CMK (cell line): ENCODE data around the gene FBXO47.
A peak's percentile ranks its signal among the peaks of the same experiment; 100 is the strongest.
"Not testable (repeated sequence)": the region's sequence is repeated elsewhere in the genome, so short reads cannot be mapped to it uniquely, and the experiment has no call there.

ENCODE experiments used
- DNase-seq: peaks from one replicate; pipeline ENCODE4 v3.0.0-alpha.2; 2010; ENCODE audit warnings: low read depth

Gene FBXO47

DNA sequence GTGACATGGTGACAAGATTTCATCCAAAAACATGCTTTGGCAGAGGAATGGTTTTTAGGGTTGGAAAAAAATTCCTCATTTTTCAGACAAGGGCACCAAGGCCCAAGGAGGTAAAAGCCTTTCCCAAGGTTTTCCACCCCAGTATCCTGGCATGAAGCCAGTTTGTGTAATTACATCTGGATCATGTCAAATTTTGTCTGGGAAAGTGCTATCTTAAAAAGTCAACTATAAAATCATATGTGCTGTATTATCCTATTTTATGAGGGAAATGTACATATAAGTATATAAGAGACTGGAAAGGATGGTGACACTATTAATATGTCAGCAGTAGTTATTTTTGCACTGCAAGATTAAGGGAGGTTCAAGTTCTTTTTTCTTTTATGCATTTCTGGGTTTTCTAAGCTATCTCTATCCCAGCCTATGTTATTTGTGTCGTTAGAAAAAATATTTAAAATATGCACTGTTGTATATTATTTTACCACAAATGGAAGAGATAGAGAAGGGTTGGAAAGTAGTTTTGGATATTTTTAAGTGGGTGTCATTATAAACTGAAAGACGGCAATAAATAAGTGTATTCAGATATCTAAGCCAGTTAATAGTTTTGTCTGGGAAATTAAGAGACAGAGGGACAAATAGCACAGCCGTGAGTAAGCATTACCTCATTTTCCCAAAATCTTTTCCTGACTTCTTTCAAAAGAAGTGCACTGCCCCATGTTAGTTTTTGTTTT lies 13.5 kb upstream of the FBXO47 start:
- no peak for DNase-seq

- DNase-seq = no peak
Measured at GRCh38 chr17:38978180-38978579, 11.0 kb upstream of the FBXO47 start.

GRCh38 chr17:38976187-38976551 lies 9.0 kb upstream of the FBXO47 start:
- not testable (repeated sequence) for DNase-seq

DNA sequence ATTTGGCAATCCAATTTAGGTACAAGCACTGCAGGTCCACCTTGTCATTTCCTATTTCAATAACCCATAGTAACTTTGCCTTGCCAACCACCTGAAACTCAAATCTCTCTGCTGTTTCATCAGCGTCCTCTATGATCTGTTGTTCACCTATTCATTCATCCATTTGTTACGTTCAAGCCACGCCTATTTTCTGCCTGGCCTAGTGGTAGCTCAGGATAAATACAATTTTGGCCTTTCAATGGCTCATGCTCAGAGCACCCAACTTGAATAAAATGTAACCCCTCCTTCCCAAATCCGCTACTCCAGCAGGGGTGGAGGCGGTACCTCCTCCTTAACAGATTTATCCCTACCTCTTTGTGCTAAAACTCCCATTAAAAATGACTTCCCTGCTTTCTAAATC lies 3.6 kb upstream of the FBXO47 start:
- no peak for DNase-seq

GRCh38 chr17:38970128-38970527 lies 2.9 kb upstream of the FBXO47 start:
- DNase-seq = no peak

- DNase-seq = no peak
Measured at GRCh38 chr17:38969281-38969680, 2.1 kb upstream of the FBXO47 start.

- no peak for DNase-seq
Measured at GRCh38 chr17:38961413-38961812, 5.8 kb downstream of the FBXO47 start.

- no peak for DNase-seq
Measured at GRCh38 chr17:38960402-38960801, 6.8 kb downstream of the FBXO47 start.

GRCh38 chr17:38959508-38959907 lies 7.7 kb downstream of the FBXO47 start:
- DNase-seq = no peak

DNA sequence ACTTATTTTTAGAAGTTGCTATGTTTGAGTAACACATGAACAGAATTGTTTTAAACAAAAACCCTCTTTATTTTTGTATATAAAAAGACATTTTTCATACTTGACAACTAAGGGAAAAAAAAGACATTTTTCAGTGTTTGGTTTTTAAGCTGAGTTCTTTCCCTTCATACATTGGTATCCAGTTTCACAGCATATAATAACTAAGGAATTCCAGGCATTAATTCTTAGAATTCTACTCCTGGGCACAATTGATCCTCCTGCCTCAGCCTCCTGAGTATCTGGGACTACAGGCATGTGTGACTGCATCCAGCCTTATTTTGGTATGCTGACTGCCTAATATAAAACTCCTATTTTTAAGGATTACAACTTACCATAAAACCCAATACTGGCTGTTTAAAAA lies 8.4 kb downstream of the FBXO47 start:
- DNase-seq = no peak

- DNase-seq = no peak
Measured at GRCh38 chr17:38958326-38958725, 8.9 kb downstream of the FBXO47 start.

DNA sequence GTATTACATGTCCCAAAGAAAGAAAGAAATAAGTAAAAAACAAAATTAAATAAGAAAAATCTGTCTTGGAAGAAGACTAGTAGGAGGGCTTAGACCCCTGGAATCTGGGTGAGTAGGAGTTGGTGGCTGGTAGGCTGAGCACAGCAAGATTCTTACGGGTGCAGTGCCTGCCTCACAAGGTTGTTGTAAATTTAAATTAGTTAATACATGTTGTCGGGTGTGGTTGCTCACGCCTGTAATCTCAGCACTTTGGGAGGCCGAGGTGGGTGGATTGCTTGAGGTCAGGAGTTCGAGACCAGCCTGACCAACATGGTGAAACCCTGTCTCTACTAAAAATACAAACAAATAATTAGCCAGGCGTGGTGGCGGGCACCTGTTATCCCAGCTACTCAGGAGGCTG lies 13.4 kb downstream of the FBXO47 start:
- not testable (repeated sequence) for DNase-seq

GRCh38 chr17:38947189-38947588 lies 20.0 kb downstream of the FBXO47 start:
- no peak for DNase-seq

GRCh38 chr17:38943607-38944006 lies 23.6 kb downstream of the FBXO47 start:
- no peak for DNase-seq

DNA sequence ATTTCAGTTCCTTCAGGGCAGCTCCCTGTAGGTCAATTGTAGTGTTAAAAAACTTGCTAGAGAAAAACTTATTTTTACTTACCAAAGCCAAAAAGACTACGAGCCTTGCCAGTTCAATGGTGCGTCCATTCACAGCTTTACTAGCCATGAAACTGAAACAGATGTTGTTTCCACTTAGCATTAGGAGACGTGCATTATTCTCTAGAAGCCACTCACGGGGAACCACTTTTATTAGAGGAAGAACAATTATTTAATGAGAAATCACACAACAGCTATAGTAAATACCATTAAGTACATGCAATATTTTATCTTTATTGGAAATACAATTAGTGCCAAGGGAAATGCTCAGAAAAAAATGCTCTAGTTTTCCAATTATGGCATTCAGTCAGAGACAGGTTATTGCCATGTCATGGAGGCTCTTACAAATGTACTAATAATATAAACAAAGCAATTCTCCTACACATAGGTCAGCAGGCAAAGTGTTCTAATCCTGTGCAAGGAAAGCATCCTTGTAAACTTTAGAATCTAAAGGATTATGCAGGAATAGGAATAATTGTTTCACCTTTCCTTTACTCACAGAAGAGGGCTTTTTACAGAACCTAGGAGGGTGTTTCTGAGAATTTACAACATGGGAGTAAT lies 24.4 kb downstream of the FBXO47 start:
- no peak for DNase-seq

DNA sequence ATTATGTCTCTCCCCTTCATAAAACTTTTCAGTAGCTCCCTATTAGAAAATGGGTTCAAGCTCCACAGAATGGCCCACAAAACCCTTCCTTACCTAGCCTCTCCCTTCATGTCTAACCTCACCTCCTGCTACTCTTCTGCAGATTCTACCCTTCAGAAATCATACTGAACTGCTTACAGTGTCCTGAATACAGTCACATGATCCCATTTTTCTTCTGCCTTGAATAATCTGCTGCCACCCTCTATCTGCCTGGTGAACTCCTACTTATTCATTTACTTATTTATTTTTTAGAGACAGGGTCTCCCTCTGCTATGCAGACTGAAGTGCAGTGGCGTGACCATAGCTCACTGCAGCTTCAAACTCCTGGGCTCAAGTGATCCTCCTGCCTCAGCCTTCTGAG lies 26.8 kb downstream of the FBXO47 start:
- DNase-seq = no peak

- no peak for DNase-seq
Measured at GRCh38 chr17:38939987-38940386, 27.2 kb downstream of the FBXO47 start.

GRCh38 chr17:38933962-38934361 lies 33.2 kb downstream of the FBXO47 start:
- not testable (repeated sequence) for DNase-seq

DNA sequence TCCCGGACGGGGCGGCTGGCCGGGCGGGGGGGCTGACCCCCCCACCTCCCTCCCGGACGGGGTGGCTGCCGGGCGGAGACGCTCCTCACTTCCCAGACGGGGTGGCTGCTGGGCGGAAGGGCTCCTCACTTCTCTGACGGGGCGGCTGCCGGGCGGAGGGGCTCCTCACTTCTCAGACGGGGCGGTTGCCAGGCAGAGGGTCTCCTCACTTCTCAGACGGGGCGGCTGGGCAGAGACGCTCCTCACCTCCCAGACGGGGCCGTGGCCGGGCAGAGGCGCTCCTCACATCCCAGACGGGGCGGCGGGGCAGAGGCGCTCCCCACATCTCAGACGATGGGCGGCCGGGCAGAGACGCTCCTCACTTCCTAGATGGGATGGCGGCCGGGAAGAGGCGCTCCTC lies 36.4 kb downstream of the FBXO47 start:
- not testable (repeated sequence) for DNase-seq

DNA sequence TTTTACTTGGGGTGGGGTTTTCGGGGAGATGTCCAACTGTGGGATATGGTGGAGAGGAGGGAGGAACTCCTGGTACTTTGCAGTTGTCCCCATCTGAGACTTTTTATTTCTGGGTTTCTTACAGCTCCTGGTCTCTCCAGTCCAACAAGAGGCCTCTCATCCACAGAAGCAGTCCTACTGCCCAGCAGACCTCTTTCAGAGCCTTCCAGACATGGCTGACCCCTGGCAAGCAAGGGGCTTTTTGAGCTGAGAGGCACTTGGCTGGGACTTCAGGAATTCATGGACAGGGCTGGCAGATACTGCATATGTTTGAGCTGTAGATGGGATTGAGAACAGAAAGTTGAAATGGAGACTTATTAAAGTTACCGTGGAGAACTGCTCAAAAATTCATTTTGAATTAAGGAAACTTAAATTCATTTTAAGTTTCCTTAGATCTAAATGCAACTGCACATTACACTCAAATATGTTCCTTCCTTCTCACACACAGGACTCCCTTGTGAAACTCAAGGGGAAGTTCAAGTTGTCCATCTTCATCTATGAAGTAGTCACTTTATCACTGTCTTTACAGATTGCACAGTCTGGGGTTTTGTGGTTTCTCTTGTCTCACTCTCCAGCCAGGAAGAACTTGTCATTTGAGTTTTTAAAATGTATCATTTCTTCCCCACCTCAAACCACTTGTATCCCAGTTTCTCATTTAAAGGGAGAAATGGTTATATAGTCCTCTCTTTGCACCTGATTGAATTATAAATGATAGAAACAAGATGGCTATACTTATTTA lies 40.7 kb downstream of the FBXO47 start:
- DNase-seq = peak; percentile 42

- no peak for DNase-seq
Measured at GRCh38 chr17:38925263-38925995, 41.8 kb downstream of the FBXO47 start, which contains the start of gene LASP1NB. Gene LASP1NB (plus strand): TSS chr17:38925614.

- no peak for DNase-seq
Measured at GRCh38 chr17:38922538-38923297, 44.5 kb downstream of the FBXO47 start.
